Activated CD4-positive, alpha-beta T cell treated with anti-CD3 and anti-CD28 coated beads, Interleukin-2, amount 10 ng/mL, durations not matched to agents 7 days and 5 days (primary cell): Measurements from ENCODE around the gene GRK1. TPM values are rescaled to one million over a fixed set of nuclear protein-coding genes. Genes with fewer than 3 reads are reported as not detected.

ENCODE experiments used
- CTCF ChIA-PET: fragments of 350-600 bp; sonication (Branson Sonifier 250); formaldehyde crosslinking; loops from one replicate; lab custom pipeline; 2021; ENCODE audit warnings: antibody characterized with exemption; lab: Charles Lee
- POLR2A ChIA-PET: fragments of 350-600 bp; sonication (Branson Sonifier 250); formaldehyde crosslinking; loops from one replicate; lab custom pipeline; 2021; ENCODE audit warnings: antibody characterized with exemption; lab: Charles Lee
- DNase-seq: peaks from one replicate; pipeline ENCODE4 v3.0.0-alpha.2; 2020
- H3K27ac Mint-ChIP-seq: one replicate; pipeline ENCODE4 v1.8.0; 2021; ENCODE audit warnings: mild to moderate bottlenecking, moderate library complexity, mixed read lengths
- H3K27me3 Mint-ChIP-seq: one replicate; pipeline ENCODE4 v1.8.0; 2021; ENCODE audit warnings: mixed read lengths
- H3K36me3 Mint-ChIP-seq: one replicate; pipeline ENCODE4 v1.8.0; 2021; ENCODE audit warnings: low read depth, mixed read lengths
- H3K4me1 Mint-ChIP-seq: one replicate; pipeline ENCODE4 v1.8.0; 2021; ENCODE audit warnings: mixed read lengths
- H3K4me3 Mint-ChIP-seq: one replicate; pipeline ENCODE4 v1.8.0; 2021; ENCODE audit warnings: mild to moderate bottlenecking, moderate library complexity, mixed read lengths
- H3K9me3 Mint-ChIP-seq: one replicate; pipeline ENCODE4 v1.8.0; 2021; ENCODE audit warnings: mixed read lengths
- total RNA-seq, 2 experiments: library from RNA; stranded (reverse); gene quantifications; one replicate each; pipeline ENCODE4 v1.2.3, GENCODE V29; 2021

The GRK1 gene
- total RNA-seq, 2 experiments from 2014 or later = 0.19 TPM; not detected in 1

DNA sequence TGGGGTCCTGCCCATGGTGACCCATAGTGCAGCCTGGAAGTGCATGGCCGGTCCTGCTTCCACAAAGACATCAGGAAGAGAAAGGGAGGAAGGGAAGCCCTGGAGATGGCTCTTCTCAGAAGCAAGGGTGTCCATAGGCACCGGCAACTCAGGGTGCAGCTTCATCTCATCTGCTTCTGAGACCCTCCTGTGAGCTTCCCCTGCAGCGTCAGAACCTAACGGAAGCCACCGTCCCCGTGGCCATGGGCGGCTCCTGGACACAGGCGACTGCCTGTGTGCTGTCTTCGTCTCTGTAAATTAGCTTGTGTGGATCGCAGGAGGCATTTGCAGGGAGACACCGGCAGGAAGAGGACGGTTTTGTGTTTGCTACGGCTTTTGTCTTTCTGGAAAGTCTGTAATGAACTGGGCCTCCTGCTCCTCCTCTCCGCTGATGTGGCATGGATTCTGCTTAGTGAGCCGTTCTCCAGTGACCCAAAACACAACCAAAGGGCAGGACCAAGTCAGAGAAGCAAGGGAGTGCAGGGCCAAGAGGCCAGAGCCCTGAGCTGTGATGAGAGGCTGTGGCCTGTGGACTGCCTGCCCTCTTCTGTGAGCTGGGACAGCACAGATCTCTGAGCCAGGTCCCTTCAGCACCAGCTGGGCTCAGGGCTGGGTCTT lies 11.5 kb upstream of the GRK1 start:
- no peaks in the 10 kb centered on the region for H3K36me3 Mint-ChIP-seq
- no peaks in the 10 kb centered on the region for H3K4me1 Mint-ChIP-seq
- no peaks in the 10 kb centered on the region for H3K9me3 Mint-ChIP-seq
- DNase-seq = no peak
- H3K27ac Mint-ChIP-seq = no peak overlapping the region
- CTCF ChIA-PET = interaction anchor here (1.3 kb wide), 1 partner anchor 69 kb away, joined by 4 read pairs; no protein-coding TSS in a partner anchor
- POLR2A ChIA-PET = no interaction called here
- no peak overlapping the region for H3K4me3 Mint-ChIP-seq
- H3K27me3 Mint-ChIP-seq = no peaks in the 10 kb centered on the region

- ChIA-PET POLR2A (no interaction called here), CTCF (interaction anchor here (1.3 kb wide), 1 partner anchor 68 kb away, joined by 4 read pairs; no protein-coding TSS in a partner anchor)
- Mint-ChIP-seq H3K27ac (no peak overlapping the region), H3K4me1 (no peaks in the 10 kb centered on the region), H3K4me3 (no peak overlapping the region), H3K27me3 (peaks cover 5% of the 10 kb centered on the region), H3K9me3 (peaks cover 5% of the 10 kb centered on the region), H3K36me3 (no peaks in the 10 kb centered on the region)
- no peak for DNase-seq
These were observed 10.9 kb upstream of the GRK1 start for GRCh38 chr13:113656003-113656588.

DNA sequence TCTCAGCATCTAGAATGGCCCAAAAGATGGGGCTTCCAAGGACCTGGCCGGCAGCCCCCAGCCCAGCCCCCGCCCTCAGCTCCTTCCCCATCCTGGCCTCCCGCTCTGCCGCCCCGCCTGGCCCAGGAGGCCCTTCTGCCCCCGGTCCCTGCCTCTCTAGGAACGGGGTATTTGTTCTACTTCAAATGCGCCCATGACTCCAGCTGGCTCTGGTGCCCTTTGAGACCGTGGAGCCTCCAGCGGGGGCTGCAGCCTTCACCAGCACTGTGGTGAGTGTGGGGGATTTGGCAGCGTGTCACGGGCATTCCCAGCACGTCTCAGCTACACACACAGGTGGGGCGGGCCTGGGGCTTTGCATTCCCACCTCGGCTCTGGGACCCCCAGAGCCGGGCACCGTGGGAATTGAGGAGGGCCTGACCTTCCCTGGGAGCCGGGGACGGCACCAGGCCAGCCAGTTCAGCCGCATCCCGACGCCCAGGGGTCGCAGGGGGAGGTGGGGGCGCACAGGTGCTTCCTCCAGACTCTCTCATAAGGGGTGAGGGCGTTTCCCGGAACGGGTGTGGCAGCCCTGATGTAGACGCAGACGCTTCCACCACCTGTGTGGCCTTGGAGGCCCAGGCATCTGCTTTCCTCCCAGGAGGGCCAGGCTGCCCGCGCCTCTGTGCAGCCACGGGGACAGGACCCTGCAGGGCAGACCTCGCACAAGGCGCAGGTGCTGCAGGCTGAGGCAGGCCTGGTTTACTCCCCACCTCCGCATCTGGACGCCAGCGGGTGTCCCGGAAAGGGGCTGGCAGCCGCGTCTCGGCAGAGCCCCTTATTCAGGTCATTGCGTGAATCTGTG lies 10.0 kb upstream of the GRK1 start:
- H3K27ac Mint-ChIP-seq = no peak overlapping the region
- CTCF ChIA-PET = interaction anchor here (1.3 kb wide), 1 partner anchor 67 kb away, joined by 4 read pairs; no protein-coding TSS in a partner anchor
- POLR2A ChIA-PET = no interaction called here

GRCh38 chr13:113657851-113658741 lies 8.9 kb upstream of the GRK1 start, which contains the start of gene ATP4B:
ATP4B (minus strand) TSS chr13:113658198; CDS start chr13:113658144, 54 bp downstream.
- no peaks in the 10 kb centered on the region for H3K36me3 Mint-ChIP-seq
- DNase-seq = no peak
- peaks cover 8% of the 10 kb centered on the region for H3K27me3 Mint-ChIP-seq
- no peak within 1 kb of the TSS for H3K27ac Mint-ChIP-seq
- H3K9me3 Mint-ChIP-seq = peaks cover 8% of the 10 kb centered on the region
- no peak within 1 kb of the TSS for H3K4me3 Mint-ChIP-seq
- no peaks in the 10 kb centered on the region for H3K4me1 Mint-ChIP-seq
- ChIA-PET POLR2A (no interaction called here), CTCF (no interaction called here)

More for the DNA sequence above, 10.0 kb upstream of the GRK1 start:
- Mint-ChIP-seq H3K4me1 (no peaks in the 10 kb centered on the region), H3K36me3 (no peaks in the 10 kb centered on the region), H3K27me3 (peaks cover 8% of the 10 kb centered on the region), H3K4me3 (no peak overlapping the region), H3K9me3 (peaks cover 8% of the 10 kb centered on the region)
- DNase-seq = no peak

DNA sequence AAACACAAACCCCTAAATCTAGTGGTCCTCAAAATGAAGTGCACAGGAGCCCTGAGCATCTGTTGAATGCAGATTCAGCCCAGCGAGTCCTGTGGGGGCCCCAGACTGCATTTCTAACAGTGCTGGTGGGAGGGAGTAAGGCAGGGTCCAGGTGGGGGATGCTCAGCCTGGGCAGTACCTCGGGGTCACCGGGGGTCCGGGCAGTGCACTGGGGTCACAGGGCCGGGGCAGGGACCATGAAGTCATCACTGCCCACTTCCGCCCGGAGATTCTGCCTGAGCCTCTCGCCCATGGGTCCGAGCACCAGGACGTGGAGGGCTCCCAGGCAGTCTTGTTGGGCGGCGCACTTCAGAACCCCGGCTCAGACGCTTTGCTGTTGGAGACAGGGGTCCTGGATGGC lies 8.2 kb upstream of the GRK1 start:
- H3K27me3 Mint-ChIP-seq = peaks cover 8% of the 10 kb centered on the region
- CTCF ChIA-PET = no interaction called here
- no peak for DNase-seq

DNA sequence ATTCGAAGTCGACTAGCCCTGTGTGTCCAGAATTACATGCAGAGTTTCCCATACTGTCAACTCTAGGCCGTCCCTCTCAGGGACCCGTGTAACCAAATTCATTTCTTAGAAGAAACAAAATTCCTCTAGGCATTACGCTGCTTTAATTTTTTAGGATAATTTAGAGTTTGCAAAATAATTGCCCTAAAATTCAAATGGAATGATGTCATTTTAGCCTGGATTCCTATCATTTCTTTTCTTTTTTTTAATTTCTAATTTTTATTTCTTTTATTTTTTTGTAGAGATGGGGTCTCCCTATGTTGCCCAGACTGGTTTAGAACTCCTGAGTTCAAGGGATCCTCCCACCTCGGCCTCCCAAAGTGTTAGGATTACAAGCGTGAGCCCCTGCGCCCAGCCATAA lies 7.7 kb upstream of the GRK1 start:
- DNase-seq = no peak
- Mint-ChIP-seq H3K4me3 (no peak overlapping the region), H3K36me3 (no peaks in the 10 kb centered on the region), H3K27ac (no peak overlapping the region), H3K9me3 (peaks cover 8% of the 10 kb centered on the region), H3K4me1 (no peaks in the 10 kb centered on the region), H3K27me3 (peaks cover 8% of the 10 kb centered on the region)
- CTCF ChIA-PET = no interaction called here
- POLR2A ChIA-PET = no interaction called here

More for the DNA sequence above, 8.2 kb upstream of the GRK1 start:
- Mint-ChIP-seq H3K27ac (no peak overlapping the region), H3K4me1 (no peaks in the 10 kb centered on the region), H3K4me3 (no peak overlapping the region), H3K9me3 (peaks cover 8% of the 10 kb centered on the region), H3K36me3 (no peaks in the 10 kb centered on the region)
- POLR2A ChIA-PET = no interaction called here

GRCh38 chr13:113660066-113660465 lies 7.0 kb upstream of the GRK1 start:
- ChIA-PET POLR2A (no interaction called here), CTCF (interaction anchor here (1.2 kb wide), 1 partner anchor 64 kb away, joined by 4 read pairs; no protein-coding TSS in a partner anchor)
- H3K27ac Mint-ChIP-seq = no peak overlapping the region
- H3K36me3 Mint-ChIP-seq = no peaks in the 10 kb centered on the region
- H3K9me3 Mint-ChIP-seq = peaks cover 8% of the 10 kb centered on the region
- peaks cover 8% of the 10 kb centered on the region for H3K27me3 Mint-ChIP-seq
- H3K4me1 Mint-ChIP-seq = no peaks in the 10 kb centered on the region
- H3K4me3 Mint-ChIP-seq = no peak overlapping the region
- no peak for DNase-seq

DNA sequence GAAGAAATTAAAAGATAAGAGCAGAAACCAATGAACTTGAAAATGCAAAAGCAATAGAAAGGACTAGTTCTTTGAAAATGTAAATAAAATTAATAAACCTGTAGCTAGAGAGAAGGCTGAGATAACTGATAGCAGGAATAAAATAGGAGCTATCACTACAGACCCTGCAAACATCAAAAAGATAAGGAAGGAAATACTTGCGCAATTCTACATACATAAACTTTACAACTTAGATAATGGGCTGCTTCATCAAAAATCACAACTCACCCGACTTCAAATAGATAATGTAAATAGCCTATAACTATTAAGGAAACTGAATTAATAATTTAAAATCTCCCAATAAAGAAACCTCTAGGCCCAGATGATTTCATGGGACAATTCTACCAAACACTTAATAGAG lies 5.5 kb upstream of the GRK1 start:
- ChIA-PET CTCF (interaction anchor here (1.0 to 1.2 kb wide), 2 partner anchors 35 to 63 kb away, joined by 3 to 4 read pairs; no protein-coding TSS in a partner anchor), POLR2A (no interaction called here)
- Mint-ChIP-seq H3K4me3 (no peak overlapping the region), H3K27me3 (peaks cover 8% of the 10 kb centered on the region), H3K27ac (no peak overlapping the region), H3K9me3 (peaks cover 8% of the 10 kb centered on the region), H3K4me1 (no peaks in the 10 kb centered on the region), H3K36me3 (no peaks in the 10 kb centered on the region)
- DNase-seq = no peak

GRCh38 chr13:113663934-113664333 lies 3.1 kb upstream of the GRK1 start:
- CTCF ChIA-PET = no interaction called here
- DNase-seq = no peak
- H3K9me3 Mint-ChIP-seq = peaks cover 8% of the 10 kb centered on the region
- no peak overlapping the region for H3K27ac Mint-ChIP-seq
- no peaks in the 10 kb centered on the region for H3K36me3 Mint-ChIP-seq
- no peaks in the 10 kb centered on the region for H3K4me1 Mint-ChIP-seq
- H3K27me3 Mint-ChIP-seq = peaks cover 8% of the 10 kb centered on the region
- no peak overlapping the region for H3K4me3 Mint-ChIP-seq
- POLR2A ChIA-PET = no interaction called here

GRCh38 chr13:113664751-113665596 lies 2.0 kb upstream of the GRK1 start:
- POLR2A ChIA-PET = no interaction called here
- CTCF ChIA-PET = interaction anchor here (0.5 to 1.3 kb wide), 3 partner anchors 60 to 359 kb away, joined by 3 to 6 read pairs (median 6); no protein-coding TSS in a partner anchor
- DNase-seq = no peak
- Mint-ChIP-seq H3K4me3 (no peak overlapping the region), H3K9me3 (peaks cover 8% of the 10 kb centered on the region), H3K27ac (no peak overlapping the region), H3K27me3 (peaks cover 8% of the 10 kb centered on the region), H3K4me1 (no peaks in the 10 kb centered on the region), H3K36me3 (no peaks in the 10 kb centered on the region)

DNA sequence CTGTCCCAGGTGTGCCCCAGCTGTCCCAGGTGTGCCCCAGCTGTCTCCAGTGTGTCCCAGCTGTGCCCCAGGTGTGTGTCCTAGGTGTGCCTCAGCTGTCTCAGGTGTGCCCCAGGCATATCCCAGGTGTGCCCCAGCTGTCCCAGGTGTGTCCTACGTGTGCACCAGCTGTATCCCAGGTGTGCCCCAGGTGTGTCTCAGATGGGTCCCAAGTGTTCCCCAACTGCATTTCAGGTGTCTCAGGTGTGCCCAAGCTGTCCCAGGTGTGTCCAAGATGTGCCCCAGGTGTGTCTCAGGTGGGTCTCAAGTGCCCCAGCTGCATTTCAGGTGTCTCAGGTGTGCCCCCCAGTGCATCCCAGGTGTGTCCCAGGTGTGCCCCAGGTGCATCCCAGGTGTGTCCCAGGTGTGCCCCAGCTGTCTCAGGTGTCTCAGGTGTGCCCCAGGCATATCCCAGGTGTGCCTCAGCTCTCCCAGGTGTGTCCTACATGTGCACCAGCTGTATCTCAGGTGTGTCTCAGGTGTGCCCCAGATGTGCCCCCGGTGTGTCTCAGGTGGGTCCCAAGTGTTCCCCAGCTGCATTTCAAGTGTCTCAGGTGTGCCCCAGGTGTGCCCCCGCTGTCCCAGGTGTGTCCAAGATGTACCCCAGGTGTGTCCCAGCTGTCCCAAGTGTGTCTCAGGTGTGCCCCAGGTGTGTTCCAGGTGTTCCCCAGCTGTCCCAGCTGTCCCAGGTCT lies 1.3 kb upstream of the GRK1 start:
- ChIA-PET CTCF (interaction anchor here (1.1 to 1.3 kb wide), 2 partner anchors 59 to 75 kb away, joined by 6 read pairs; no protein-coding TSS in a partner anchor), POLR2A (no interaction called here)
- no peak overlapping the region for H3K27ac Mint-ChIP-seq
- peaks cover 7% of the 10 kb centered on the region for H3K27me3 Mint-ChIP-seq
- peaks cover 6% of the 10 kb centered on the region for H3K9me3 Mint-ChIP-seq
- DNase-seq = no peak
- H3K4me1 Mint-ChIP-seq = no peaks in the 10 kb centered on the region
- H3K4me3 Mint-ChIP-seq = no peak overlapping the region
- H3K36me3 Mint-ChIP-seq = no peaks in the 10 kb centered on the region
